Measurements from ENCODE around the gene JPH2.

The JPH2 gene

GRCh38 chr20:44125332-44126127 lies 61.5 kb downstream of the JPH2 start:
- TF ChIP-seq CTCF (IDR thresholded peaks at IDR 0.05; ENCODE audit: low read depth, low read length, missing control alignments) = no peak
- no peak for DNase-seq (ENCODE audit: extremely low read depth, low read depth)
- no peak overlapping the region for H3K4me3 ChIP-seq (replicated peaks; ENCODE audit: low read depth, low read length)

GRCh38 chr20:44123874-44124535 lies 63.0 kb downstream of the JPH2 start:
- TF ChIP-seq CTCF (IDR thresholded peaks at IDR 0.05; ENCODE audit: low read depth, low read length, missing control alignments) = no peak
- no peak overlapping the region for H3K4me3 ChIP-seq (replicated peaks; ENCODE audit: low read depth, low read length)
- DNase-seq (ENCODE audit: extremely low read depth, low read depth) = no peak

- no peak for DNase-seq (ENCODE audit: extremely low read depth, low read depth)
- TF ChIP-seq CTCF (IDR thresholded peaks at IDR 0.05; ENCODE audit: low read depth, low read length, missing control alignments) = no peak
- no peak overlapping the region for H3K4me3 ChIP-seq (replicated peaks; ENCODE audit: low read depth, low read length)
Observed at GRCh38 chr20:44123251-44123650, 63.7 kb downstream of the JPH2 start.

GRCh38 chr20:44120676-44121425 lies 66.1 kb downstream of the JPH2 start:
- no peak for TF ChIP-seq CTCF (IDR thresholded peaks at IDR 0.05; ENCODE audit: low read depth, low read length, missing control alignments)
- no peak overlapping the region for H3K4me3 ChIP-seq (replicated peaks; ENCODE audit: low read depth, low read length)
- no peak for DNase-seq (ENCODE audit: extremely low read depth, low read depth)

GRCh38 chr20:44118185-44119033 lies 68.6 kb downstream of the JPH2 start:
- no peak overlapping the region for H3K4me3 ChIP-seq (replicated peaks; ENCODE audit: low read depth, low read length)
- no peak for DNase-seq (ENCODE audit: extremely low read depth, low read depth)
- TF ChIP-seq CTCF (IDR thresholded peaks at IDR 0.05; ENCODE audit: low read depth, low read length, missing control alignments) = no peak
